Measurements from ENCODE around the gene KSR1. TPM values are rescaled to one million over a fixed set of nuclear protein-coding genes. Genes with fewer than 3 reads are reported as not detected.
"Not testable (repeated sequence)": the region's sequence is repeated elsewhere in the genome, so short reads cannot be mapped to it uniquely, and the experiment has no call there.

Gene KSR1
- total RNA-seq, 1 experiment from 2014 or later = 21.7 TPM

DNA sequence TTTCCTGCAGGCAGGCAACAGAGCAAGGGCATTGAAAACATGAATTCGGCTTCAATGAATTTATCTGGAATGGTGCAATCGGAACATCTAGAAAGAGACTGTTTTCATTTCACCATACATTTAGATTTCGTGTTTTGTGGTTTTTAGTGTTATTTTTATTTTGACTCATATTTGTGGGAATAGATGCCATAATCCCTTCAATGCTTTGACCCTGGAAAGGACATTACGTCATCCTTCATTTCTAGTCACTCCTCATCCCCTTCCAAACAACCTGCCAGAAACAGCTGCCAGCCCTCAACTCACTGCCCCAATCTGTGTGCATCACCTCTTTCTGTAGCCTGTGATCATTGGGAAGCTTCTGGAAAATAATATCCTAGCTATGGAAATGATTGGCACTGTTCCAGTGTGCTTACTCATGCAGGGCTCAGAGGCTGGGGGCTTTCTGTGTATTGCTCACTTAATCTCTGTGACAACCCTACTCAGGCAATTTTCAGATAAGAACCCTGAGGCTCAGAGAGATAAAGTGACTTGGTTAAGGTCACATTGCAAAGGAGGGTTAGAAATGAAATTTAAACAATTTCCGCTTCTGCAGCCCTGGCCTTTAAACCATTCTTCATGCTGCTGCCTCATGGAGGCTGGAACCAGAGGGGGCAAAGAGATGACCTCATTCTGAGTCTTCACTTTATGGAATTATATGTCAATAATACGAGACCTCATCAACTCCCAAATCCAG, 9.5 kb upstream of the KSR1 start:
- no peak for DNase-seq (ENCODE audit: low read depth, low spot score)
- CTCF ChIA-PET = no interaction called here
- Histone ChIP-seq H3K36me3 (ENCODE audit: control insufficient read depth, insufficient read depth, low read length) (no peaks in the 10 kb centered on the region), H3K4me3 (ENCODE audit: low read depth in 2 of 2, low read length in 2 of 2) (no peak overlapping the region), H3K9me3 (ENCODE audit: control insufficient read depth, insufficient read depth, low read depth, low read length) (no peaks in the 10 kb centered on the region), H3K4me1 (ENCODE audit: control insufficient read depth, insufficient read depth, low read length) (no peaks in the 10 kb centered on the region), H3K27me3 (ENCODE audit: control insufficient read depth, insufficient read depth, low read length) (no peaks in the 10 kb centered on the region), H3K27ac (ENCODE audit: low read length) (no peak overlapping the region)
- no TSS peak for BruUV-seq (replicated peaks)
- POLR2A ChIA-PET = no interaction called here
- no peak for TF ChIP-seq POLR2AphosphoS5 (IDR thresholded peaks at IDR 0.05; ENCODE audit: low read depth, low read length)
- no peak for TF ChIP-seq SIN3A (IDR thresholded peaks at IDR 0.05; ENCODE audit: borderline replicate concordance, insufficient read depth, low read depth, low read length)
- TF ChIP-seq CTCF (IDR thresholded peaks at IDR 0.05) = no peak
- peak; percentile 57; the same call in 1 of the 2 replicates for ATAC-seq
- intact Hi-C loops (cut with micrococcal nuclease; ENCODE audit: unreplicated experiment) = no loop called here
- in situ Hi-C loops (cut with HindIII; ENCODE audit: low pct_unique_long_range_greater_than_20kb, low sequenced_read_pairs) = no loop called here

DNA sequence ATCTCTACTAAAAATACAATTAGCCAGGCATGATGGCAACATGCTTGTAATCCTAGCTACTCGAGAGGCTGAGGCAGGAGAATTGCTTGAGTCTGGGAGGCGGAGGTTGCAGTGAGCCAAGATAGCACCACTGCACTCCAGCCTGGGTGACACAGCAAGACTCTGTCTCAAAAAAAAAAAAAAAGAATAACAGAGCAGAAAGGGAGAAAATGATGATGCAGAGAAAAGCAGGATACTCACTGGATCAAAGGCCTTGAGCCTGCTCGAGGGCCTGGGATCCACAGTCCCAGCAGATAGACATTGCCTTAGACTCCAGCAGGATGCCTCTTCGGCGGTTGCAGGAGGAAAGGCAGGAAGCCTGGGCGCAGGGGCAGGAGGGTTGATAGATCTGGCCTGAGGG, 7.7 kb upstream of the KSR1 start:
- BruUV-seq (replicated peaks); CTCF ChIA-PET; H3K27me3 ChIP-seq (ENCODE audit: control insufficient read depth, insufficient read depth, low read length); H3K36me3 ChIP-seq (ENCODE audit: control insufficient read depth, insufficient read depth, low read length); DNase-seq (ENCODE audit: low read depth, low spot score); H3K4me3 ChIP-seq (ENCODE audit: low read depth in 2 of 2, low read length in 2 of 2); H3K4me1 ChIP-seq (ENCODE audit: control insufficient read depth, insufficient read depth, low read length); ATAC-seq; H3K9me3 ChIP-seq (ENCODE audit: control insufficient read depth, insufficient read depth, low read depth, low read length); H3K27ac ChIP-seq (ENCODE audit: low read length); intact Hi-C loops (cut with micrococcal nuclease; ENCODE audit: unreplicated experiment); in situ Hi-C loops (cut with HindIII; ENCODE audit: low pct_unique_long_range_greater_than_20kb, low sequenced_read_pairs): not testable (repeated sequence)
- POLR2A ChIA-PET = interaction anchor here (0.7 kb wide), 1 partner anchor 260 kb away, joined by 7 read pairs; no protein-coding TSS in a partner anchor

GRCh38 chr17:27449541-27449940, 6.7 kb upstream of the KSR1 start:
- ChIA-PET CTCF (no interaction called here), POLR2A (no interaction called here)
- BruUV-seq (replicated peaks) = no TSS peak
- intact Hi-C loops (cut with micrococcal nuclease; ENCODE audit: unreplicated experiment) = no loop called here
- Histone ChIP-seq H3K4me3 (ENCODE audit: low read depth in 2 of 2, low read length in 2 of 2) (no peak overlapping the region), H3K4me1 (ENCODE audit: control insufficient read depth, insufficient read depth, low read length) (no peaks in the 10 kb centered on the region), H3K27ac (ENCODE audit: low read length) (no peak overlapping the region), H3K27me3 (ENCODE audit: control insufficient read depth, insufficient read depth, low read length) (no peaks in the 10 kb centered on the region), H3K9me3 (ENCODE audit: control insufficient read depth, insufficient read depth, low read depth, low read length) (no peaks in the 10 kb centered on the region), H3K36me3 (ENCODE audit: control insufficient read depth, insufficient read depth, low read length) (no peaks in the 10 kb centered on the region)
- ATAC-seq (no peak), DNase-seq (ENCODE audit: low read depth, low spot score) (no peak)
- in situ Hi-C loops (cut with HindIII; ENCODE audit: low pct_unique_long_range_greater_than_20kb, low sequenced_read_pairs) = no loop called here
- no peak for TF ChIP-seq REST (IDR thresholded peaks at IDR 0.05; ENCODE audit: insufficient read depth in 1 of 2, low read depth in 2 of 2, low read length in 1 of 2)
- no peak for TF ChIP-seq SIN3A (IDR thresholded peaks at IDR 0.05; ENCODE audit: borderline replicate concordance, insufficient read depth, low read depth, low read length)
- no peak for TF ChIP-seq CTCF (IDR thresholded peaks at IDR 0.05)
- TF ChIP-seq POLR2AphosphoS5 (IDR thresholded peaks at IDR 0.05; ENCODE audit: low read depth, low read length) = no peak
- TF ChIP-seq TCF7L2 (IDR thresholded peaks at IDR 0.05; ENCODE audit: low read depth, low read length) = no peak

Measured in Panc1 (cell line).